GM12891 (cell line): ENCODE measurements around the gene MYH1.

Source experiments
- PAX5 ChIP-seq: IDR thresholded peaks from 2 replicates; pipeline ENCODE4 v1.6.1; 2011; ENCODE audit warnings: low read length, moderate library complexity, mild to moderate bottlenecking; ENCODE audit not compliant: insufficient read depth, severe bottlenecking
- POLR2A ChIP-seq: IDR thresholded peaks from 2 replicates; pipeline ENCODE4 v1.6.1; 2011; ENCODE audit warnings: low read depth, low read length, control low read depth
- POLR2AphosphoS5 ChIP-seq: IDR thresholded peaks from 2 replicates; pipeline ENCODE4 v1.6.1; 2011; ENCODE audit warnings: low read depth, low read length, control low read depth
- SPI1 ChIP-seq: IDR thresholded peaks from 2 replicates; pipeline ENCODE4 v1.6.1; 2011; ENCODE audit warnings: low read depth, low read length, control low read depth
- TAF1 ChIP-seq: IDR thresholded peaks from 2 replicates; pipeline ENCODE4 v1.6.1; 2011; ENCODE audit warnings: low read depth, low read length, control low read depth

- TF ChIP-seq POLR2A (no peak), POLR2AphosphoS5 (no peak), PAX5 (no peak), SPI1 (no peak), TAF1 (no peak)
Observed at GRCh38 chr17:10550014-10550413, 31.7 kb upstream of the MYH1 start.
